ENCODE data around the gene SLC5A12.
"Not testable (repeated sequence)": the region's sequence is repeated elsewhere in the genome, so short reads cannot be mapped to it uniquely, and the experiment has no call there.

Gene SLC5A12

DNA sequence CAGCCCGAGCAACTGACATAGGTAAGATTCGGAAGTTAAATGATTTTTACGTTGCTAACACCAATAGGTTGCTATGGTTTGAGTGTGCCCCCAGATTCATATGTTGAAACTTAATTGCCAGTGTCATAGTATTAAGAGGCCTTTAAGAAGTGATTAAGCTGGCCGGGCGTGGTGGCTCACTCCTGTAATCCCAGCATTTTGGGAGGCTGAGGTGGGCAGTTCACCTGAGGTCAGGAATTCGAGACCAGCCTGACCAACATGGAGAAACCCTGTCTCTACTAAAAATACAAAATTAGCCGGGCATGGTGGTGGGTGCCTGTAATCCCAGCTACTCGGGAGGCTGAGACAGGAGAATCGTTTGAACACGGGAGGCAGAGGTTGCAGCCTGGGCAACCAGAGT lies 78.5 kb downstream of the SLC5A12 start:
- not testable (repeated sequence) for DNase-seq

DNA sequence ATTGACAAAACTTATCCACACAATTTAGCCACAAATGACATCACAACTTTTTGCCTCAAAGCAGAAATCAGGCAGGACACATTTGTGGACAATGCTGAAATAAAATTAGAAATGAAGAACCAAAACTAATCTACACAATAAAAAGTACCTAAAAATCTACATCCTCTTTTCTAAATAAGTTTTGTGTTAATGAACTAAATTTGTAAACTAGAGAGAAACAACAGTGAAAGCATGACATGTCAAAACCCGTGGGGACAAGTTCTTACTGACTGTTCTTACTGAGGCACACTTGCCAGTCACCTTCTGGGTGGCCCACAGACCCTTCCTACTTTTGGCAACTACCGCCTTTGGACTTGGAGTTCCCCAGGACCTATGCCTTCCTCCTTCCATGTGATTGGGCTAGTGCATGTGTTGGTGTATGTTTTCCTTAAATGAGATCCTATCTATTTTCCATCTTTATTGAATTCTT lies 89.1 kb downstream of the SLC5A12 start:
- DNase-seq = no peak

DNA sequence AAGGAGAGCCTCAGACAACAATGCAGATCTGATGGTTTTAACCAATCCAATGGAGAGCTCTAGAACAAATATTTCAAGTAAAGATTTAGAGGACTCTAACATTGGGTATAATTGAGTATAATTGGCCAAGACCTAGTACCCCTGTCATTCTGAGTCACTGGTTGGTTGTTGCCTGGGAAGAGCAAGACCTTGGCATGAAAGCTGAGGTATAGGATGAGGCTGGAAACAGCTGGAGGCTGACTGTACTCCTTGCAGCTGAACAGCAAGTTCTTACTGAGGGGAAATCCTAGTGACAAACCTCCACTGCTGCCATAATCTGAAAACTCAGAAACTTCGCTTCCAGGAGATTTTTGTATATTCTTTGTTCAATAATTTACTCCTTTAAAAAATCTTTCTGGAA lies 95.5 kb downstream of the SLC5A12 start:
- no peak for DNase-seq

DNA sequence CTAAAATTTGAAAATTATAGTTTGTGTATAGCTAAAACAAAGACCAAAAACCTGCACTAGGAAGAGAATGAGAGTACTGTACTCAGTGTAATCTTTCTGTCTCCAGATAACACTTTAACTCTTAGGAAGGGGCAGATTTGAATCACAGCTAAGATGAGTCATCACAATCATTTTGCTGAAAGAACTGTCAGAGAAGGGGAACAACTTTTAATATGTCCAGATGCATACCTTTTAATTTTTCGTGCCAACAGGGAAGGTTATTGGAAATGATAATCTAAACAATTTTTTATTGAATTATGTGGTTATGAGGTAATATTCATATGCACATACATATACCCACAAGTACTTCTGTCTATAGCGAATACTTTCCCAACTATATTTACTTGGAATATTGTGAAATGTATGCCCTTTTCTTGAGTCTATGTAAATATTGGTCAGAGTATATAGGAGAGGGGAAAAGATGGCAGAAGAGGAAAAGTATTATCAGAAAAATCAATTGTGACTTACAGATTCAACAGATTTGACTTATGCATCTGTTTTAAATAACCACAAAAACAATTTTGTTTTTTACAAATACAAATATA lies 98.7 kb downstream of the SLC5A12 start:
- no peak for DNase-seq

DNA sequence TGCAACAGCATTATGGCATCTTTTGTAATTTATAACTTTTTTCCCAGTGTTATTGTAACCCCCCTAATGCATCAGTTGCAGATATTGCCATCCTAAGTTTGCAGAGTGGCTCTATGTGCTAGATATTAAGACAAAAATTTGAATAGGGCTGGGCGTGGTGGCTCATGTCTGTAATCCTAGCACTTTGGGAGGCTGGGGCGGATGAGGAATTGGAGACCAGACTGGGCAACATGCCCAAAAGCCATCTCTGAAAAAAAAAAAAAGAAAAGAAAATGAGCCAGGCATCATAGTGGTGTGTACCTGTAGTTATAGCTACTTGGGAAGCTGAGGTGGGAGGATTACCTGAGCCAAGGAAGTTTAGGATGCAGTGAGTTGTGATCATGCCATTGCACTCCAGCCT lies 99.7 kb downstream of the SLC5A12 start:
- DNase-seq = no peak

DNA sequence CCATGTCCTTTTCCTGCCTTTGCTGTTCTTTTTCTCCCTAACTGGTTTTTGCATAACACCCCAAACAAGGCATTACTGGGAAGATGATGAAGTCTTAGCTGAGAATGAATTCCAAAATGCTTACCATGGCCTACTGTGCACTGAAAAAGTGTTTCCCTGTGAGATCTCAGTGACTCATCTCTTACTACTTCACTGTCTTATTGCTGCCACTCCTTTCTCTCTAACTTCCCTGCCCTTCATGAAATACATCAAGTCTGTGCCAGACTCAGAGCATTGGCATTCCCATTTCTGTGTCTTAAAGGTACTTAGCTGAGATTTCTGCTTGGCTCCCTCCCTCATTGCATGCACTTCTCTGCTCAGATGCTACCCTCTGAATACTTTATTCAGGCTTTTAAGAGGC lies 100.7 kb downstream of the SLC5A12 start:
- DNase-seq = no peak

DNA sequence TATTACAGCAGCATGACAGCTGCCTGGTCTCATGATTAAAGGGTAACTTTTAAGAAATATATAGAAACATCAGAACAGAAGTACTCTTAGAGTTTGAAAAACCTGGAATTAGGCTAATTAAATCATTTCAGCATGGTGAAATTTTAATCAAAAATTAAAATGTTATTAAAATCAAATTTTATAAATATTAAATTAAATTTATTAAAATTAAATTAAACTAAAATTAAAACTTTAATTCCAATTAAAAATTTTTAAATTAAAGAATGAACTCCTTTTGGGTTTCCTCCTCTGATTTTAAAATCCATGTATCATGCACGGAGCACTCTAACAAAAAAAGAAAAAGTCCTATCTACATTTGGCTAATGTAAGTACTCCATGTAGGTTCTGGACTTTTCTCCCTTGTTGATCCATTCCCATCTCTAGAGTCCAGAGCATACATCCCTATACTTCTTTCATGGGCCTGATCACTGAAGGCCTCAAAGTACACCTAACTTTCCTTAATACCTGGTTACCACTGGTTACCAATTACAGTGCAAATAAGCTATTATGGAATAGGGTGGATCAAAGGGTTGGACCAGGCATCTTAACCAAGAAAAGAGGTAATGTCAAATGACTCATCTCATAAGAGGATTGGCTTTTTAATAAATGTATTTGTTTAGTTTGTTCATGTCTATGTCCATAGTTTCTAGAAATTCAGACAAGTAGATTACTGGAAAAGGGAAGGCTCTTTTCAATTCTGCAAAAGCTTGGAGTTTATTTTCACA lies 101.4 kb downstream of the SLC5A12 start:
- no peak for DNase-seq

DNA sequence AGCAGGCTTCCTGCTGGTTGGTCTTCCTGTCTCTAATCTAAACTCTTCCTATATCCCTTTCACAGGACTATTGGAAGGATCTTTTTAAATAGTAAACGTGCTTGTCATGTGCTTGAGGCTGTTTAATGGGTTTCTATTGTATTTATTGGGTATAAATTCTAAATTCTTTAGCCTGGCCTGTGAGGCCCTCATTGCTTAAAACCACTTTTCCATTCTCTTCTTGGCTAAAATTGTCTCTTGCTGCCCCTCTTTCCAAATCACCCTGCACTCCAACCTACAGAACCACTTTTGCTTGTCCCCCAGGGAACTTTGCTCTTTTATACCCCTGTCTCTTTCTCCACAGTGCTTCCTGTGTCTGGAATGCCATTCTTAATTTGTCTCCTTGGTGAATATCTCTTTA lies 103.4 kb downstream of the SLC5A12 start:
- no peak for DNase-seq

All from NCI-H187 (cell line).